Measurements from ENCODE around the gene REX1BD. TPM values are rescaled to one million over a fixed set of nuclear protein-coding genes. Genes with fewer than 3 reads are reported as not detected.

REX1BD gene
- total and polyA plus RNA-seq, 5 donors from 2014 or later = 87.4 to 163 (median 144) TPM

DNA sequence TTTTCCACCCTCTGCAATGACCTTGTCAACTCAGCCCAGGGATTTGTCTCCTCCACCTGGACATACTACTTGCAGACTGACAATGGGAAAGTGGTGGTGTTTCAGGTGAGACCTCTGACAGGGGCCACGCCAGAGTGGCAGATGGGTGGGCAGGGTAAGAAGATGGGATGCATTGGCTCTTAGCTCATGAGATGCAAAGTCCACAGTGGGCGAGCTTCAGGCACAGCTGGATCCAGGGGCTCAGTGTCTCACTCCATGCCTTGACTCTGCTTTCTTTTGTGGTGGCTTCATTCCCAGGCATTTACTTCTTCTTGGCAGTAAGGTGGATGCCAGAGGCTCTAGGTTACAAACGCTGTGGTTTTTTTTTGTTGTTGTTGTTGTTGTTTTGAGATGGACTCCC is 27.4 kb downstream of the REX1BD start:
- peaks cover 27% of the 10 kb centered on the region for H3K4me1 ChIP-seq (ENCODE audit: control insufficient read depth, insufficient read depth, low read length, poor library complexity, severe bottlenecking)
- Mint-ChIP-seq H3K9me3 (peaks cover 0 to 1% (median 0%) of the 10 kb centered on the region in 7 donors), H3K4me1 (peaks cover 0 to 22% (median 4%) of the 10 kb centered on the region in 4 donors), H3K27me3 (peaks cover 62% of the 10 kb centered on the region), H3K36me3 (no peaks in the 10 kb centered on the region), H3K4me3 (no peak overlapping the region), H3K27ac (no peak overlapping the region)
- ATAC-seq (ENCODE audit: low read depth in 2 of 2) (no peak), DNase-seq (no peak)
- no peaks in the 10 kb centered on the region for H3K36me3 ChIP-seq (ENCODE audit: control insufficient read depth, insufficient read depth, low read length)
- no peak overlapping the region for H3K27ac ChIP-seq (ENCODE audit: insufficient read depth, low read length, poor library complexity, severe bottlenecking)
- H3K9me3 ChIP-seq (ENCODE audit: control insufficient read depth in 2 of 2, low read length in 2 of 2) = no peaks in the 10 kb centered on the region
- H3K4me3 ChIP-seq (ENCODE audit: low read depth, low read length) = no peak overlapping the region
- peaks cover 10% of the 10 kb centered on the region for H3K27me3 ChIP-seq (ENCODE audit: control insufficient read depth, insufficient read depth, low read length)

DNA sequence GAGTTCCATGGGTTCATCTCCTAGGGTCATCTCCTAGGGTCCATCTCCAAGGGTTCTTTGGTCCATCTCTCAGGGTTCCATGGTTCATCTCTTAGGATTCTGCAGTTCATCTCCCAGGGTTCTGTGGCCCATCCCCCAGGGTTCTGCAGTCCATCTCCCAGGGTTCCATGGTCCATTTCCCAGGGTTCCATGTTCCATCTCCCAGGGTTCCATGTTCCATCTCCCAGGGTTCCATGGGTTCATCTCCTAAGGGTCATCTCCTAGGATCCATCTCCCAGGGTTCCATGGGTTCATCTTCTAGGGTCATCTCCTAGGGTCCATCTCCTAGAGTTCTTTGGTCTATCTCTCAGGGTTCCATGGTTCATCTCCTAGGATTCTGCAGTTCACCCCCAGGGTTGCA is 29.0 kb downstream of the REX1BD start:
- Histone ChIP-seq H3K27me3 (ENCODE audit: control insufficient read depth, insufficient read depth, low read length) (peaks cover 6% of the 10 kb centered on the region), H3K36me3 (ENCODE audit: control insufficient read depth, insufficient read depth, low read length) (no peaks in the 10 kb centered on the region), H3K9me3 (ENCODE audit: control insufficient read depth in 2 of 2, low read length in 2 of 2) (no peaks in the 10 kb centered on the region), H3K4me3 (ENCODE audit: low read depth, low read length) (no peak overlapping the region), H3K27ac (ENCODE audit: insufficient read depth, low read length, poor library complexity, severe bottlenecking) (no peak overlapping the region), H3K4me1 (ENCODE audit: control insufficient read depth, insufficient read depth, low read length, poor library complexity, severe bottlenecking) (peaks cover 13% of the 10 kb centered on the region)
- H3K36me3 Mint-ChIP-seq = no peaks in the 10 kb centered on the region
- H3K27ac Mint-ChIP-seq = no peak overlapping the region
- H3K9me3 Mint-ChIP-seq = peaks cover 0 to 1% (median 0%) of the 10 kb centered on the region in 7 donors
- DNase-seq (no peak), ATAC-seq (ENCODE audit: low read depth in 2 of 2) (no peak)
- peaks cover 0 to 11% (median 0%) of the 10 kb centered on the region in 4 donors for H3K4me1 Mint-ChIP-seq
- no peak overlapping the region for H3K4me3 Mint-ChIP-seq
- H3K27me3 Mint-ChIP-seq = peaks cover 53% of the 10 kb centered on the region

- Mint-ChIP-seq H3K36me3 (no peaks in the 10 kb centered on the region), H3K4me3 (no peak overlapping the region), H3K27ac (no peak overlapping the region), H3K9me3 (peaks cover 0 to 1% (median 0%) of the 10 kb centered on the region in 7 donors), H3K4me1 (peaks cover 0 to 8% (median 0%) of the 10 kb centered on the region in 4 donors), H3K27me3 (peaks cover 53% of the 10 kb centered on the region)
- DNase-seq (no peak), ATAC-seq (ENCODE audit: low read depth in 2 of 2) (no peak)
- H3K4me3 ChIP-seq (ENCODE audit: low read depth, low read length) = no peak overlapping the region
- H3K36me3 ChIP-seq (ENCODE audit: control insufficient read depth, insufficient read depth, low read length) = no peaks in the 10 kb centered on the region
- H3K27me3 ChIP-seq (ENCODE audit: control insufficient read depth, insufficient read depth, low read length) = peaks cover 4% of the 10 kb centered on the region
- H3K27ac ChIP-seq (ENCODE audit: insufficient read depth, low read length, poor library complexity, severe bottlenecking) = no peak overlapping the region
- peaks cover 6% of the 10 kb centered on the region for H3K4me1 ChIP-seq (ENCODE audit: control insufficient read depth, insufficient read depth, low read length, poor library complexity, severe bottlenecking)
- no peaks in the 10 kb centered on the region for H3K9me3 ChIP-seq (ENCODE audit: control insufficient read depth in 2 of 2, low read length in 2 of 2)
Observed at GRCh38 chr19:18618236-18618635, 29.6 kb downstream of the REX1BD start.

DNA sequence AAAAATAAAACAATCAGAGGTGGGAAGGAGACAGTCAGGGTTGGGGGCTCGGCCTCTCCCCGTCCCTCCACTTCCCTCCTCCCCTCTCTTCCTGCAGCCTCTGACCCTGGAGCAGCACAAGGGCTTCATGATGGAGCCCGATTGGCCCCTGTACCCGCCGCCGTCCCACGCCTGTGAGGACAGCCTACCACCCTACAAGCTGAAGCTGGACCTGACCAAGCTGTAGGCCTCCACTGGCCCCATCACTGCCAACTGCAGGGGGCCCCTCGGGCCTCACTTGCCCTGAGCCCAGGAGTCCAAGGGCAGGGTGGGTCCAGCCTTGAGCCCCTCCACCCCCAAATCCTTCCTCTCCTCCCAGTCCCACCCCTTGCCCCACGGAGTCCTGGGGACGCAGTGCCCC is 31.7 kb downstream of the REX1BD start:
- Mint-ChIP-seq H3K27ac (no peak overlapping the region), H3K9me3 (peaks cover 0 to 1% (median 0%) of the 10 kb centered on the region in 7 donors), H3K4me1 (no peaks in the 10 kb centered on the region), H3K36me3 (no peaks in the 10 kb centered on the region), H3K27me3 (peaks cover 39% of the 10 kb centered on the region), H3K4me3 (peak overlapping the region in 1 of 4 donors; percentile 61)
- DNase-seq = no peak
- Histone ChIP-seq H3K27me3 (ENCODE audit: control insufficient read depth, insufficient read depth, low read length) (peaks cover 2% of the 10 kb centered on the region), H3K9me3 (ENCODE audit: control insufficient read depth in 2 of 2, low read length in 2 of 2) (no peaks in the 10 kb centered on the region), H3K36me3 (ENCODE audit: control insufficient read depth, insufficient read depth, low read length) (no peaks in the 10 kb centered on the region), H3K27ac (ENCODE audit: insufficient read depth, low read length, poor library complexity, severe bottlenecking) (no peak overlapping the region), H3K4me1 (ENCODE audit: control insufficient read depth, insufficient read depth, low read length, poor library complexity, severe bottlenecking) (no peaks in the 10 kb centered on the region), H3K4me3 (ENCODE audit: low read depth, low read length) (no peak overlapping the region)
- no peak for ATAC-seq (ENCODE audit: low read depth in 2 of 2)

GRCh38 chr19:18620902-18621301 is 32.3 kb downstream of the REX1BD start:
- no peak overlapping the region for H3K4me3 ChIP-seq (ENCODE audit: low read depth, low read length)
- peaks cover 34% of the 10 kb centered on the region for H3K27me3 Mint-ChIP-seq
- H3K27ac Mint-ChIP-seq = no peak overlapping the region
- peaks cover 2% of the 10 kb centered on the region for H3K27me3 ChIP-seq (ENCODE audit: control insufficient read depth, insufficient read depth, low read length)
- DNase-seq = no peak
- H3K9me3 ChIP-seq (ENCODE audit: control insufficient read depth in 2 of 2, low read length in 2 of 2) = no peaks in the 10 kb centered on the region
- no peak overlapping the region for H3K4me3 Mint-ChIP-seq
- H3K36me3 Mint-ChIP-seq = no peaks in the 10 kb centered on the region
- no peaks in the 10 kb centered on the region for H3K4me1 Mint-ChIP-seq
- no peaks in the 10 kb centered on the region for H3K36me3 ChIP-seq (ENCODE audit: control insufficient read depth, insufficient read depth, low read length)
- no peak for ATAC-seq (ENCODE audit: low read depth in 2 of 2)
- no peaks in the 10 kb centered on the region for H3K4me1 ChIP-seq (ENCODE audit: control insufficient read depth, insufficient read depth, low read length, poor library complexity, severe bottlenecking)
- H3K27ac ChIP-seq (ENCODE audit: insufficient read depth, low read length, poor library complexity, severe bottlenecking) = no peak overlapping the region
- peaks cover 0 to 1% (median 0%) of the 10 kb centered on the region in 7 donors for H3K9me3 Mint-ChIP-seq

DNA sequence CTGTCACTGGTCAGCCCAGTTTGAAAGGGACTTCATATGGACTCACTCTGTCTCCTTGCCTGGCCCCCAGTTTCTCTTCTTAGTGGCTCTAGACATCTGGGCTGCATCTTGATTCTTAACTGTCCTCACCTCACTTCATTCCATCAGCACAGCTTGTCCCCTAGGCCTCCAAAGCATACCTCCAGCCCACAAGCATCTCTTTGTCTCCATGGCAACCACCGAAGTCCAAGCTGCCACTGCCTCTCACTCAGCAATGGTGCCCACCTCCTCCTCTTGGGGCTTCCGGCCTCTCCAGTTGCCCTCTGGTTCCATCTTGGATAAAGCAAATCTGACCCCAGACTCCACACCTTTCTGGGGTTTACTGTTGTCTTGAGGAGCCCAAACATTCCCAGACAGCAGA is 38.3 kb downstream of the REX1BD start:
- DNase-seq = no peak
- H3K36me3 ChIP-seq (ENCODE audit: control insufficient read depth, insufficient read depth, low read length) = no peaks in the 10 kb centered on the region
- no peak overlapping the region for H3K27ac ChIP-seq (ENCODE audit: insufficient read depth, low read length, poor library complexity, severe bottlenecking)
- Mint-ChIP-seq H3K9me3 (no peaks in the 10 kb centered on the region), H3K27ac (no peak overlapping the region), H3K36me3 (no peaks in the 10 kb centered on the region), H3K4me1 (no peaks in the 10 kb centered on the region), H3K27me3 (peaks cover 22% of the 10 kb centered on the region), H3K4me3 (no peak overlapping the region)
- H3K9me3 ChIP-seq (ENCODE audit: control insufficient read depth in 2 of 2, low read length in 2 of 2) = no peaks in the 10 kb centered on the region
- H3K27me3 ChIP-seq (ENCODE audit: control insufficient read depth, insufficient read depth, low read length) = no peaks in the 10 kb centered on the region
- no peak overlapping the region for H3K4me3 ChIP-seq (ENCODE audit: low read depth, low read length)
- no peak for ATAC-seq (ENCODE audit: low read depth in 2 of 2)
- no peaks in the 10 kb centered on the region for H3K4me1 ChIP-seq (ENCODE audit: control insufficient read depth, insufficient read depth, low read length, poor library complexity, severe bottlenecking)

DNA sequence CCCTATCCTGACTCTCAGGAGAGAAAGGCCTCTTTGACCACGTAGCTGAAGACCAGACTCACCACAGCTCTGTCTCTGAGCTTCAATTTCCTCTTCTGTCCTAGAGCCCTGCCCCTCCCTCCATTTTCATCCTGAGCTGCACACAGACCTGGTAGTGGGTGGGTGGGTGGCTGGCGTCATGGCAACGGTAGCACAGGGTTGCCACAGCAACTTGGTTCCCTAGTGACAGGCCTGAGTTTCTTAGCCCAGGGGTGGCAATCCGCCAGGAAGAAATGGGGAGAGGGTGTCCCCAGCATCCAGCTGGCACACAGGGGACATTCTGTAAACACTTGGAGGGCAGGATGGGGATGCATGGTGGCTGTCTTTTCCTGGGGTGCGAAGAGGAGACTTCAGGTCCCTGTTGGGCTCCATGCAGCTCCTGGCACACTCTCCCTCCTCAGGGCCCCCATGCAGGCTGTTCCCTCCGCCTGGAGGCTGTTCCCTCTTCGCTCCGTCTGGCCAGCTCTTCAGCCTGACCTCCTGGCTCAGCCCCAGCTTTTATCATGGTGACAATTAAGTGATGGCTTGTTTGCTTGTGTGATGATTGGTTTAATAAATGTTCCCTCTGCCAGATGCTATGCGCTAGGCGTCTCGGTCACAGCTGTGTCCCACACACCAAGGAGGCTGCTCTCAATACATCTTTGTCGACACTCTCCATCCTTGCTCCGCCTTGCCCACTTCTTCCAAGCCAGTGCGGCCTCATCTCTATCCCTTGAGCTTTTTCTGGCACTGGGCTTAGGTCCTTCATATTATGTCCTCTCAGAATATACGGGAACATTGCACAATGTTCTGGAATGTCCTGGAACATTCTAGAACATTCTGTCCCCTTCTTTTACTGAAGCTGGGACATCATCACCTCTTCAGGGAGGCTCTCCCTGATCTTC is 40.8 kb downstream of the REX1BD start:
- no peaks in the 10 kb centered on the region for H3K4me1 ChIP-seq (ENCODE audit: control insufficient read depth, insufficient read depth, low read length, poor library complexity, severe bottlenecking)
- no peak overlapping the region for H3K4me3 Mint-ChIP-seq
- H3K9me3 ChIP-seq (ENCODE audit: control insufficient read depth in 2 of 2, low read length in 2 of 2) = no peaks in the 10 kb centered on the region
- H3K4me1 Mint-ChIP-seq = no peaks in the 10 kb centered on the region
- ATAC-seq (ENCODE audit: low read depth in 2 of 2) = no peak
- H3K27ac ChIP-seq (ENCODE audit: insufficient read depth, low read length, poor library complexity, severe bottlenecking) = no peak overlapping the region
- H3K9me3 Mint-ChIP-seq = no peaks in the 10 kb centered on the region
- no peaks in the 10 kb centered on the region for H3K27me3 ChIP-seq (ENCODE audit: control insufficient read depth, insufficient read depth, low read length)
- no peaks in the 10 kb centered on the region for H3K36me3 ChIP-seq (ENCODE audit: control insufficient read depth, insufficient read depth, low read length)
- H3K4me3 ChIP-seq (ENCODE audit: low read depth, low read length) = no peak overlapping the region
- peaks cover 9% of the 10 kb centered on the region for H3K27me3 Mint-ChIP-seq
- H3K27ac Mint-ChIP-seq = no peak overlapping the region
- DNase-seq = no peak
- no peaks in the 10 kb centered on the region for H3K36me3 Mint-ChIP-seq

DNA sequence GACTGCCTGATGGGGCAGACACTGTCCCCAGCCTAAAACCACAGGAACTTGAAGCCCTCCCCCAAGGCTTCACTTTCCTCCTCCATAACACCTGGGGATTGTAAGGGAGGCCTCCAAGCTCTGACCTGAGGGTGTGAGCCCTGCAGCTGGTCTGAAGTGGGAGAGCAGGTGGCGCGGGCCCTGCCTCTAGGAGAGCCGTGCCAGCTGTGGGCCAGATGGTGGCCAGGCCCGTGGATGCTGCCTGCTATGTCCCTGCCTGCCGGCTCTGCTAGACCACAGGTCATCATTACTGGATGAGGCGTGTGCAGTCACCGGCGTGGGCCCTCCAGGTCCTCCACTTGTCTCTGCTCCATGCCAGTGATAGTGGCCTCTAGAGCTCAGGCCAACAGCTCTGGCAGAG is 44.7 kb downstream of the REX1BD start:
- Histone ChIP-seq H3K4me3 (ENCODE audit: low read depth, low read length) (no peak overlapping the region), H3K4me1 (ENCODE audit: control insufficient read depth, insufficient read depth, low read length, poor library complexity, severe bottlenecking) (peaks cover 25% of the 10 kb centered on the region), H3K36me3 (ENCODE audit: control insufficient read depth, insufficient read depth, low read length) (no peaks in the 10 kb centered on the region), H3K9me3 (ENCODE audit: control insufficient read depth in 2 of 2, low read length in 2 of 2) (no peaks in the 10 kb centered on the region), H3K27ac (ENCODE audit: insufficient read depth, low read length, poor library complexity, severe bottlenecking) (no peak overlapping the region), H3K27me3 (ENCODE audit: control insufficient read depth, insufficient read depth, low read length) (no peaks in the 10 kb centered on the region)
- no peak for ATAC-seq (ENCODE audit: low read depth in 2 of 2)
- Mint-ChIP-seq H3K4me3 (peak overlapping the region in 1 of 4 donors; percentile 75), H3K36me3 (no peaks in the 10 kb centered on the region), H3K27ac (no peak overlapping the region), H3K9me3 (no peaks in the 10 kb centered on the region), H3K4me1 (peaks cover 0 to 35% (median 14%) of the 10 kb centered on the region in 4 donors), H3K27me3 (peaks cover 4% of the 10 kb centered on the region)
- no peak for DNase-seq
